Measurements from ENCODE around the gene CR1. TPM values are rescaled to one million over a fixed set of nuclear protein-coding genes. Genes with fewer than 3 reads are reported as not detected.
"Not testable (repeated sequence)": the region's sequence is repeated elsewhere in the genome, so short reads cannot be mapped to it uniquely, and the experiment has no call there.

The CR1 gene
- polyA plus RNA-seq, 4 donors, result under 0.01 to 1.4 (median 0.40) TPM; not detected in 1

DNA sequence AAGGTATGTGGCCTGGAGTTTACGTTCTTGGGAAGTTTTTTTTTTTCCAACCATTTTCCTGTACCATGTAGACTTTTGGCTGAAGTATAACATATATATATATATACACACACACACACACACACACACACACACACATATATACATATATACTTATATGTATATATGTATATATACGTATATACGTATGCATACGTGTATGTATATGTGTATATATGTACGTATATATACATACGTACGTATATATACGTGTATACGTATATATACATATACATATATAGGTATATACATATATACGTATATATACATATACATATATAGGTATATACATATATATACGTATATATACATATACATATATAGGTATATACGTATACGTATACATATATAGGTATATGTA is 18.9 kb downstream of the CR1 start:
- WGBS, 3 donors, result 94 to 96% (median 96%) methylated on average over 13 of the region's 13 CpGs
- DNase-seq (no peak), FAIRE-seq (peak; percentile 26)
- peaks cover 0 to 3% (median 0%) of the 10 kb centered on the region in 3 donors for H3K27me3 ChIP-seq (ENCODE audit: control insufficient read depth in 3 of 3, insufficient read depth in 3 of 3, low read length in 3 of 3)
- H3K4me3 ChIP-seq (ENCODE audit: low read depth in 1 of 3, low read length in 3 of 3), result no peak overlapping the region
- no peaks in the 10 kb centered on the region for H3K4me1 ChIP-seq (ENCODE audit: control insufficient read depth in 3 of 3, insufficient read depth in 2 of 3, low read depth in 1 of 3, low read length in 2 of 3)
- no peaks in the 10 kb centered on the region for H3K36me3 ChIP-seq (ENCODE audit: control insufficient read depth in 3 of 3, insufficient read depth in 2 of 3, low read depth in 1 of 3, low read length in 3 of 3)
- no peaks in the 10 kb centered on the region for H3K9me3 ChIP-seq (ENCODE audit: control insufficient read depth in 2 of 2, insufficient read depth in 1 of 2, low read depth in 1 of 2, low read length in 1 of 2)
- no peak overlapping the region for H3K27ac ChIP-seq (ENCODE audit: low read depth in 1 of 3, low read length in 2 of 3)

DNA sequence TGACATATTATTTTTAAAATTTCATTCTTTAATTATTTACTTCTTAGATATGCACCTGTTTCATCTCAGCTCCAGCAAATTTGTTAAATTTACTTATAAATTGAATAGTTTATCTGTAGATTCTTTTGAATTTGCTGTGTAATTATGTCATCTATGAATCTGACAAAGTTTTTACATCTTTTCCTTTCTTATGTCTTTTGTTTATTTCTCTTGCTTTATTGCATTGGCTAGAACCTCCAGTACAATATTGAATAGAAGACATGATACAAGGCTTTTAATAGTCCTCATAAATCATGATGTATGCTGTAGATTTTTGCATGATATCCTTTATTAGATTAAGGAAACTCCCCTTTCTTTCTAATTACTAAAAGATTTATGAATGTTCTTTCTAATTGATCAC is 20.8 kb downstream of the CR1 start:
- no peak overlapping the region for H3K27ac ChIP-seq (ENCODE audit: low read depth in 1 of 3, low read length in 2 of 3)
- FAIRE-seq, result no peak
- H3K27me3 ChIP-seq (ENCODE audit: control insufficient read depth in 3 of 3, insufficient read depth in 3 of 3, low read length in 3 of 3), result peaks cover 0 to 5% (median 0%) of the 10 kb centered on the region in 3 donors
- no peaks in the 10 kb centered on the region for H3K9me3 ChIP-seq (ENCODE audit: control insufficient read depth in 2 of 2, insufficient read depth in 1 of 2, low read depth in 1 of 2, low read length in 1 of 2)
- no peaks in the 10 kb centered on the region for H3K36me3 ChIP-seq (ENCODE audit: control insufficient read depth in 3 of 3, insufficient read depth in 2 of 3, low read depth in 1 of 3, low read length in 3 of 3)
- no peak overlapping the region for H3K4me3 ChIP-seq (ENCODE audit: low read depth in 1 of 3, low read length in 3 of 3)
- no peak for DNase-seq
- H3K4me1 ChIP-seq (ENCODE audit: control insufficient read depth in 3 of 3, insufficient read depth in 2 of 3, low read depth in 1 of 3, low read length in 2 of 3), result no peaks in the 10 kb centered on the region

DNA sequence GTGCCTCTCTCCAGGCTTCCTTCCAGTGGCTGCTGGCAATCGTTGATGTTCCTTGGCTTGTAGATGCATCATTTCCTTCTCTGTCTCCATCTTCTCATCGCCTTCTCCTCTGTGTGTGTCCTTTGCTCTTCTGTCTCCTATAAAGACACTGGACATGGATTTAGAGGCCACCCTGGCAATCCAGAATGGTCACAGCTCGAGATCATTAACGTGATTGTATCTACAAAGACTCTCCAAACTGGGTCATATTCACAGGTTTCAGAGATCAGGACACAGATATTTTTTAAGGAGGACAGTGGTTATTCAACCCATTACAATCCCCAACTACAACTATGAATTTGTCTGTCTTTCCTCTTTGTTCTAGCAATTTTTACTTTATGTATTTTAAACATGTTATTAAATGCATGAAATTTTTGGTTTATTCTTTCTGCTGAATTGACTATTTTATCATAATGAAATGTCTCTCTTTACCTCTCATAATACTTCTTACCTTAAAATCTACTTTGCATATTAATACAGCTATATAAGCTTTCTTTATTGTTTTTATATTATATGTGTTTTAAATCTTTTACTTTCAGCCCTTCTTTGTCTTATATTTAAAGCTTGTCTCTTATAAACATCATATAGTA is 22.8 kb downstream of the CR1 start:
- no peaks in the 10 kb centered on the region for H3K4me1 ChIP-seq (ENCODE audit: control insufficient read depth in 3 of 3, insufficient read depth in 2 of 3, low read depth in 1 of 3, low read length in 2 of 3)
- no peaks in the 10 kb centered on the region for H3K36me3 ChIP-seq (ENCODE audit: control insufficient read depth in 3 of 3, insufficient read depth in 2 of 3, low read depth in 1 of 3, low read length in 3 of 3)
- no peak for FAIRE-seq
- DNase-seq, result no peak
- no peak overlapping the region for H3K4me3 ChIP-seq (ENCODE audit: low read depth in 1 of 3, low read length in 3 of 3)
- no peak overlapping the region for H3K27ac ChIP-seq (ENCODE audit: low read depth in 1 of 3, low read length in 2 of 3)
- WGBS, 3 donors, result 55 to 68% (median 61%) methylated on average over 4 of the region's 4 CpGs
- no peaks in the 10 kb centered on the region for H3K9me3 ChIP-seq (ENCODE audit: control insufficient read depth in 2 of 2, insufficient read depth in 1 of 2, low read depth in 1 of 2, low read length in 1 of 2)
- peaks cover 0 to 5% (median 0%) of the 10 kb centered on the region in 3 donors for H3K27me3 ChIP-seq (ENCODE audit: control insufficient read depth in 3 of 3, insufficient read depth in 3 of 3, low read length in 3 of 3)

DNA sequence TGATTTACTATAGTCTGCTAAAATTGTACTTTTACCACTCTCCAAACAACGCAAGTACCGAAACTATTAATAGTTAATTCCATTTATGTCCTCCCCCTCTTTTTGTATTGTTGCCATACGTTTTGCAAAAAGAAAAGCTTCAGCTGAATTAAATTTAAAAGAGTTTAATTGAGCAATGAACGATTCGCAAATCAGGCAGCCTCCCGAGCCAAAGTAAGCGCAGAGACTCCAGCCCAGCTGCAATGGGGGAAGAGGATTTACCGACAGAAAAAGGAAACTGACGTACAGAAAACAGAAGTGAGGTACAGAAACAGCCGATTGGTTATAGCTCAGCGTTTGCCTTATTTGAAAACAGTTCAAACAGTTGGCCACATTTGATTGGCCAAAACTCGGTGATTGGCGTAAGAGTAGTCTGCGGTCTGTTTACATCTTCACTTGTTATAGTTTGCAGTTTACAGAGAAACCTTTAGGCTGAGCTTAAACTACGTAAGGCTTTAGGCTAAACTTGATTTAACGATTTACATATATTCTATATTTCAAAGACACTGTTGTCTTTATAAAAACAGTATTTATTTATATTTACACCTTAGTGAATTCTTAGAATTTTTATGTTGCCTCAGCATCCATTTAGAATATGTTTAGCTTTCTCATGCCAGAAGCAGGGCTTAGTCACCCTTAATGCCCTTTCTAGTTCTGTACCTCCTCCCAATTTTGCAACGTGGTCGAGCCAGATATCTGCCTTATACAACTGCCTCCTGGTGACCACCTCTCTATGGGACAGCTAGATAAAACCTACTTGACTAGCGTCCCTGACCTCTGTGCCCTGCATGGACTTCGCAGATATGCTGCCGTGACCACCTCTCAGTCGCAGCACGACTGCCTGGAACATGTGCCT is 23.8 kb downstream of the CR1 start:
- WGBS, 3 donors, result 79 to 85% (median 84%) methylated on average over 23 of the region's 23 CpGs
- no peaks in the 10 kb centered on the region for H3K4me1 ChIP-seq (ENCODE audit: control insufficient read depth in 3 of 3, insufficient read depth in 2 of 3, low read depth in 1 of 3, low read length in 2 of 3)
- H3K27me3 ChIP-seq (ENCODE audit: control insufficient read depth in 3 of 3, insufficient read depth in 3 of 3, low read length in 3 of 3), result peaks cover 0 to 5% (median 0%) of the 10 kb centered on the region in 3 donors
- H3K36me3 ChIP-seq (ENCODE audit: control insufficient read depth in 3 of 3, insufficient read depth in 2 of 3, low read depth in 1 of 3, low read length in 3 of 3), result no peaks in the 10 kb centered on the region
- FAIRE-seq (no peak), DNase-seq (no peak)
- no peak overlapping the region for H3K27ac ChIP-seq (ENCODE audit: low read depth in 1 of 3, low read length in 2 of 3)
- no peaks in the 10 kb centered on the region for H3K9me3 ChIP-seq (ENCODE audit: control insufficient read depth in 2 of 2, insufficient read depth in 1 of 2, low read depth in 1 of 2, low read length in 1 of 2)
- no peak overlapping the region for H3K4me3 ChIP-seq (ENCODE audit: low read depth in 1 of 3, low read length in 3 of 3)

DNA sequence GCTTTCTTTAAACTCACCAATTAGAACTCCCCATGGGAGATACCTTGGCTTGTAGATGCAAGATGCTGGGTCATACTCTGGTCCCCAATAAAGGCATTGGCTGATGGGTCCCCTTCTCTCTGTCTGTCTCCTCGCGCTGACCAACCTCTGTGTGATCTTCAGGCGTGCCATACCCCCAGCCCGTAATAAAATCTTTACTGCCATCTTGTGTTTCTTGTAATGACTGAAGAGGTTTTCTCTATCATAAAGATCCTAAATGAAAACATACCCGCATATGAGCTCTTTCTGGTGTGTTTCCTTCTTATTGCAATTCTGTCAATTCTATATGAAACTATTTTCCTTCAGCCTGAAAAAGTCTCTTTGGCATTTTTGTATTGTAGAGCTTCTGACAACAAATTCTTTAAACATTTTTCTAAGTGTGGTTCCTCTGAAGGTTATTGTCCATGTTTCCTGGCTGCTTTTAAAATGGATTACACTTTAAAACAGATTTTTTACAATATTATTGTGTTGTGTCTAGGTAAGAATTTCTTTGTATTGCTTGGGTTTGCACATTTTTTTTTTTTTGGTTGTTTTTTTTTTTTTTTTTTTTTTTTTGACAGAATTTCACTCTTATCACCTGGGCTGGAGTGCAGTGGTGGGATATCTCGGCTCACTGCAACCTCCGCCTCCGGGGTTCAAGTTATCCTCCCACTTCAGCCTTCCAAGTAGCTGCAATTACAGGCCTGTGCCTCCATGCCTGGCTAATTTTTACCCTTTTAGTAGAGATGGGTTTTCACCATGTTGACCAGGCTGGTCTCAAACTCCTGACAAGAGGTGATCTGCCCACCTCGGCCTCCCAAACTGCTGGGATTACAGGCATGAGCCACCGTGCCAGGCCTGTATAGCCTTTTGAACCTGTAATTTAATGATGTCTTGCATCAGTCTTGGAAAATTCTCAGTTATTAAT is 24.7 kb downstream of the CR1 start:
- H3K4me3 ChIP-seq (ENCODE audit: low read depth in 1 of 3, low read length in 3 of 3); FAIRE-seq; DNase-seq; H3K27ac ChIP-seq (ENCODE audit: low read depth in 1 of 3, low read length in 2 of 3); H3K9me3 ChIP-seq (ENCODE audit: control insufficient read depth in 2 of 2, insufficient read depth in 1 of 2, low read depth in 1 of 2, low read length in 1 of 2); H3K27me3 ChIP-seq (ENCODE audit: control insufficient read depth in 3 of 3, insufficient read depth in 3 of 3, low read length in 3 of 3); H3K4me1 ChIP-seq (ENCODE audit: control insufficient read depth in 3 of 3, insufficient read depth in 2 of 3, low read depth in 1 of 3, low read length in 2 of 3); H3K36me3 ChIP-seq (ENCODE audit: control insufficient read depth in 3 of 3, insufficient read depth in 2 of 3, low read depth in 1 of 3, low read length in 3 of 3): not testable (repeated sequence)
- WGBS, 3 donors, result 84 to 90% (median 84%) methylated on average over 10 of the region's 10 CpGs

DNA sequence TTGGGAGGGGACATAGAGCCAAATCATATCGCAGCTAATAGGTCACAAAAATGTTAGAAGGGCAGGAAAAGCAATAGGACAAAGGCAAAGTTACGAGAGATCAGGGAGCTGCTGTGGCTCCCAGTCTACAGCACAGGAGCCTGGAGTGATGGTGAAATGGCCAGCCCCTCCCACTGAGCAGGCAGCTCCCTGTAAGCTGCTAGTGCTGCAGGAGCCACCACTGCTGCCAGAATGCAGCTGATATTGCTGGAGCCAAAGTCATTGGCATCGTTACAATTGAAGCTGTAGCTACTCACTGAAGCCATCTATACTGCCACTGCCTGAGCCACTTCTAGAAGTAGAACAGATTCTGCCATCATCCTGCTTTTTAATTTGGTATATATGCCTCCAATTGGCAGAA is 29.3 kb downstream of the CR1 start:
- H3K4me1 ChIP-seq (ENCODE audit: control insufficient read depth in 3 of 3, insufficient read depth in 2 of 3, low read depth in 1 of 3, low read length in 2 of 3); H3K27ac ChIP-seq (ENCODE audit: low read depth in 1 of 3, low read length in 2 of 3); FAIRE-seq; H3K36me3 ChIP-seq (ENCODE audit: control insufficient read depth in 3 of 3, insufficient read depth in 2 of 3, low read depth in 1 of 3, low read length in 3 of 3); H3K9me3 ChIP-seq (ENCODE audit: control insufficient read depth in 2 of 2, insufficient read depth in 1 of 2, low read depth in 1 of 2, low read length in 1 of 2); DNase-seq; H3K4me3 ChIP-seq (ENCODE audit: low read depth in 1 of 3, low read length in 3 of 3); H3K27me3 ChIP-seq (ENCODE audit: control insufficient read depth in 3 of 3, insufficient read depth in 3 of 3, low read length in 3 of 3): not testable (repeated sequence)
- 60 to 70% (median 64%) methylated on average over 2 of the region's 3 CpGs for WGBS, 3 donors

DNA sequence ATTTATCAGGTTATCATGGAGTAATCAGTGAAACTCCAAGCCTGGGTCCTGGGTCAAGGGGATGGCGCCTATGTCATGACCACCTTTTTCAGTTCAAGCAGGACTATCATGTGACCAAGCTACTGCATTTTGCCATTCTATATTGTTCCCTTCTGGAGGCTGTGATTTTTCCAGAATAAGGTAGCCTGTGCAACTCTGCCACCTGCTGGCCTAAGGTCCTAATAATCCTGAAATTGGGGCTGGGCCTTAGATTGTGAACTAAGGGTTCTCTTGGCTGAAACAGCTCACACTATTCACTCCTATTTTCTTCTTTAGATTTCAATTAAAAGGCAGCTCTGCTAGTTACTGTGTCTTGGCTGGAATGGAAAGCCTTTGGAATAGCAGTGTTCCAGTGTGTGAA is 32.4 kb downstream of the CR1 start:
- not testable (repeated sequence) for H3K27ac ChIP-seq (ENCODE audit: low read depth in 1 of 3, low read length in 2 of 3); H3K4me1 ChIP-seq (ENCODE audit: control insufficient read depth in 3 of 3, insufficient read depth in 2 of 3, low read depth in 1 of 3, low read length in 2 of 3); H3K4me3 ChIP-seq (ENCODE audit: low read depth in 1 of 3, low read length in 3 of 3); DNase-seq; H3K36me3 ChIP-seq (ENCODE audit: control insufficient read depth in 3 of 3, insufficient read depth in 2 of 3, low read depth in 1 of 3, low read length in 3 of 3); H3K27me3 ChIP-seq (ENCODE audit: control insufficient read depth in 3 of 3, insufficient read depth in 3 of 3, low read length in 3 of 3); H3K9me3 ChIP-seq (ENCODE audit: control insufficient read depth in 2 of 2, insufficient read depth in 1 of 2, low read depth in 1 of 2, low read length in 1 of 2); FAIRE-seq
- WGBS, 3 donors, result no CpG with 5 or more reads among the region's 1 CpG

DNA sequence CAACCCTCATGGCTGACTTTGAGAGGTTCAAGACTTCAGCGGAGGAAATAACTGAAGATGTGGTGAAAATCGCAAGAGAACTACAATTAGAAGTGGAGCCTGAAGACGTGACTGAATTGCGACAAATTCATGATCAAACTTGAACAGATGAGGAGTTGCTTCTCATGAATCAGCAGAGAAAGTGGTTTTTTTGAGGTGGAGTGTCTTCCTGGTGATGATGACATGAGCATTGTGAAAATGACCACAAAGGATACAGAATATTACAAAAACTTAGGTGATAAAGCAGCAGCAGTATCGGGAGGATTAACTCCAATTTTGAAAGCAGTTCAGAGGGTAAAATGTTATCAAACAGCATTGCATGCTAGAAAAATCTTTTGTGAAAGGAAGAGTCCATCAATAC is 40.3 kb downstream of the CR1 start:
- WGBS, 3 donors, result no CpG with 5 or more reads among the region's 5 CpGs
- not testable (repeated sequence) for FAIRE-seq; H3K4me3 ChIP-seq (ENCODE audit: low read depth in 1 of 3, low read length in 3 of 3); H3K27me3 ChIP-seq (ENCODE audit: control insufficient read depth in 3 of 3, insufficient read depth in 3 of 3, low read length in 3 of 3); DNase-seq; H3K9me3 ChIP-seq (ENCODE audit: control insufficient read depth in 2 of 2, insufficient read depth in 1 of 2, low read depth in 1 of 2, low read length in 1 of 2); H3K27ac ChIP-seq (ENCODE audit: low read depth in 1 of 3, low read length in 2 of 3); H3K4me1 ChIP-seq (ENCODE audit: control insufficient read depth in 3 of 3, insufficient read depth in 2 of 3, low read depth in 1 of 3, low read length in 2 of 3); H3K36me3 ChIP-seq (ENCODE audit: control insufficient read depth in 3 of 3, insufficient read depth in 2 of 3, low read depth in 1 of 3, low read length in 3 of 3)
